Astrocyte (in vitro differentiated cells and primary cell): ENCODE results near the gene WDR1. TPM values are rescaled to one million over a fixed set of nuclear protein-coding genes. Genes with fewer than 3 reads are reported as not detected.

Source experiments
- DNase-seq: peaks from one replicate; pipeline ENCODE4 v3.0.0-alpha.2; 2010; ENCODE audit warnings: low read depth
- FAIRE-seq: peaks from 2 replicates; lab custom pipeline; 2011; peaks lifted over from hg19 to GRCh38; lab: Jason Lieb, UNC
- H2AFZ ChIP-seq: 2 replicates; pipeline ENCODE4 v1.6.0; 2012; ENCODE audit warnings: low read depth, low read length, inconsistent platforms
- H3K27ac ChIP-seq: 2 replicates; pipeline ENCODE4 v1.5.1; 2011; ENCODE audit warnings: low read depth, low read length, inconsistent platforms
- H3K27me3 ChIP-seq: 2 replicates; pipeline ENCODE4 v1.6.0; 2011; ENCODE audit warnings: low read length, inconsistent platforms; ENCODE audit not compliant: insufficient read depth
- H3K36me3 ChIP-seq: 2 replicates; pipeline ENCODE4 v1.5.1; 2011; ENCODE audit warnings: low read length, inconsistent platforms; ENCODE audit not compliant: insufficient read depth
- H3K4me1 ChIP-seq: 2 replicates; pipeline ENCODE4 v1.5.1; 2011; ENCODE audit warnings: low read length, inconsistent platforms; ENCODE audit not compliant: insufficient read depth
- H3K4me2 ChIP-seq: 2 replicates; pipeline ENCODE4 v1.6.0; 2012; ENCODE audit warnings: low read length, inconsistent platforms
- H3K4me3 ChIP-seq: 2 replicates; pipeline ENCODE4 v1.5.1; 2011; ENCODE audit warnings: low read depth, mild to moderate bottlenecking, low read length, inconsistent platforms; ENCODE audit not compliant: insufficient read depth
- H3K79me2 ChIP-seq: 2 replicates; pipeline ENCODE4 v1.6.0; 2012; ENCODE audit warnings: mild to moderate bottlenecking, low read length, inconsistent platforms; ENCODE audit not compliant: insufficient read depth
- H3K9ac ChIP-seq: 2 replicates; pipeline ENCODE4 v1.6.0; 2012; ENCODE audit warnings: mild to moderate bottlenecking, low read length, inconsistent platforms
- H3K9me3 ChIP-seq: 2 replicates; pipeline ENCODE4 v1.5.1; 2012; ENCODE audit warnings: low read depth, mild to moderate bottlenecking, low read length, inconsistent platforms; ENCODE audit not compliant: insufficient read depth
- H4K20me1 ChIP-seq: 2 replicates; pipeline ENCODE4 v1.6.0; 2012; ENCODE audit warnings: low read length, inconsistent platforms; ENCODE audit not compliant: insufficient read depth
- H3K27ac Mint-ChIP-seq: one replicate; pipeline ENCODE4 v1.8.0; 2021; ENCODE audit warnings: mild to moderate bottlenecking, mixed read lengths; ENCODE audit not compliant: unreplicated experiment
- H3K27me3 Mint-ChIP-seq: one replicate; pipeline ENCODE4 v1.8.0; 2021; ENCODE audit warnings: low read depth, mixed read lengths; ENCODE audit not compliant: unreplicated experiment
- H3K36me3 Mint-ChIP-seq: one replicate; pipeline ENCODE4 v1.8.0; 2021; ENCODE audit warnings: low read depth, mixed read lengths; ENCODE audit not compliant: unreplicated experiment
- H3K4me1 Mint-ChIP-seq: one replicate; pipeline ENCODE4 v1.8.0; 2021; ENCODE audit warnings: low read depth, mixed read lengths; ENCODE audit not compliant: unreplicated experiment
- H3K4me3 Mint-ChIP-seq: one replicate; pipeline ENCODE4 v1.8.0; 2021; ENCODE audit warnings: mild to moderate bottlenecking, moderate library complexity, mixed read lengths; ENCODE audit not compliant: unreplicated experiment
- H3K9me3 Mint-ChIP-seq: one replicate; pipeline ENCODE4 v1.8.0; 2021; ENCODE audit warnings: mild to moderate bottlenecking, mixed read lengths; ENCODE audit not compliant: unreplicated experiment
- CTCF ChIP-seq: IDR thresholded peaks from 2 replicates; pipeline ENCODE4 v1.5.1; 2011; ENCODE audit warnings: low read depth, mild to moderate bottlenecking, inconsistent platforms, low read length, moderate library complexity; ENCODE audit not compliant: insufficient read depth
- EZH2 ChIP-seq: IDR thresholded peaks from 2 replicates; pipeline ENCODE4 v1.6.1; 2012; ENCODE audit warnings: mild to moderate bottlenecking, low read length, inconsistent platforms; ENCODE audit not compliant: insufficient read depth
- total RNA-seq: library from RNA; stranded (reverse); gene quantifications from 2 replicates; pipeline ENCODE4 v1.2.1, GENCODE V29; 2021

The WDR1 gene
- total RNA-seq, 1 donor from 2014 or later, result 620 TPM

GRCh38 chr4:10114147-10114546 is 2.5 kb downstream of the WDR1 start:
- FAIRE-seq (no peak), DNase-seq (no peak)
- peak overlapping the region; percentile 28 for H3K27ac Mint-ChIP-seq
- peaks cover 22% of the 10 kb centered on the region for H3K36me3 Mint-ChIP-seq
- Histone ChIP-seq H3K27me3 (no peaks in the 10 kb centered on the region), H3K9me3 (no peaks in the 10 kb centered on the region), H2AFZ (no peak overlapping the region), H4K20me1 (peaks cover 69% of the 10 kb centered on the region), H3K4me1 (peaks cover 51% of the 10 kb centered on the region), H3K79me2 (peaks cover 71% of the 10 kb centered on the region), H3K36me3 (peaks cover 41% of the 10 kb centered on the region), H3K9ac (peak overlapping the region; percentile 84), H3K27ac (no peak overlapping the region), H3K4me2 (peak overlapping the region; percentile 98), H3K4me3 (peak overlapping the region; percentile 84)
- peak overlapping the region; percentile 97 for H3K4me3 Mint-ChIP-seq
- H3K4me1 Mint-ChIP-seq, result peaks cover 46% of the 10 kb centered on the region
- TF ChIP-seq EZH2, result no peak
- TF ChIP-seq CTCF, result no peak
- H3K9me3 Mint-ChIP-seq, result no peaks in the 10 kb centered on the region
- no peaks in the 10 kb centered on the region for H3K27me3 Mint-ChIP-seq

GRCh38 chr4:10113362-10114047 is 3.1 kb downstream of the WDR1 start:
- FAIRE-seq (no peak), DNase-seq (no peak)
- Mint-ChIP-seq H3K36me3 (peaks cover 22% of the 10 kb centered on the region), H3K4me1 (peaks cover 47% of the 10 kb centered on the region), H3K4me3 (peak overlapping the region; percentile 97), H3K27ac (peak overlapping the region; percentile 31), H3K27me3 (no peaks in the 10 kb centered on the region), H3K9me3 (no peaks in the 10 kb centered on the region)
- peak overlapping the region; percentile 84 for H3K4me3 ChIP-seq
- peaks cover 78% of the 10 kb centered on the region for H3K79me2 ChIP-seq
- no peak overlapping the region for H3K27ac ChIP-seq
- H3K9me3 ChIP-seq, result no peaks in the 10 kb centered on the region
- H3K9ac ChIP-seq, result peak overlapping the region; percentile 84
- H3K36me3 ChIP-seq, result peaks cover 42% of the 10 kb centered on the region
- no peak for TF ChIP-seq EZH2
- H2AFZ ChIP-seq, result no peak overlapping the region
- H4K20me1 ChIP-seq, result peaks cover 75% of the 10 kb centered on the region
- peak overlapping the region; percentile 98 for H3K4me2 ChIP-seq
- no peaks in the 10 kb centered on the region for H3K27me3 ChIP-seq
- H3K4me1 ChIP-seq, result peaks cover 58% of the 10 kb centered on the region

- H3K4me3 Mint-ChIP-seq, result peak overlapping the region; percentile 97
- peak overlapping the region; percentile 98 for H3K4me2 ChIP-seq
- no peak overlapping the region for H3K4me3 ChIP-seq
Measured at GRCh38 chr4:10112658-10113284, 3.8 kb downstream of the WDR1 start.

More at GRCh38 chr4:10112658-10113284, 3.8 kb downstream of the WDR1 start:
- no peaks in the 10 kb centered on the region for H3K9me3 Mint-ChIP-seq
- Histone ChIP-seq H4K20me1 (peaks cover 83% of the 10 kb centered on the region), H3K27ac (no peak overlapping the region), H3K4me1 (peaks cover 64% of the 10 kb centered on the region), H3K9ac (peak overlapping the region; percentile 84), H3K36me3 (peaks cover 49% of the 10 kb centered on the region), H2AFZ (no peak overlapping the region), H3K27me3 (no peaks in the 10 kb centered on the region), H3K79me2 (peaks cover 85% of the 10 kb centered on the region), H3K9me3 (no peaks in the 10 kb centered on the region)
- DNase-seq (no peak), FAIRE-seq (no peak)
- H3K4me1 Mint-ChIP-seq, result peaks cover 47% of the 10 kb centered on the region
- no peaks in the 10 kb centered on the region for H3K27me3 Mint-ChIP-seq
- TF ChIP-seq EZH2 (no peak), CTCF (no peak)
- H3K27ac Mint-ChIP-seq, result no peak overlapping the region
- H3K36me3 Mint-ChIP-seq, result peaks cover 28% of the 10 kb centered on the region
